LNCAP (cell line): ENCODE measurements around the gene GFOD1.

Source experiments
- CTCF ChIP-seq: fragments of 450-650 bp; IDR thresholded peaks from 2 replicates; pipeline ENCODE4 v1.5.1; 2017; ENCODE audit warnings: mild to moderate bottlenecking

Gene GFOD1

GRCh38 chr6:13357551-13358075 is 129.8 kb downstream of the GFOD1 start:
- no peak for TF ChIP-seq CTCF

GRCh38 chr6:13355999-13356785 is 131.2 kb downstream of the GFOD1 start:
- no peak for TF ChIP-seq CTCF

- no peak for TF ChIP-seq CTCF
Observed at GRCh38 chr6:13355043-13355945, 132.1 kb downstream of the GFOD1 start.

GRCh38 chr6:13354331-13355042 is 132.9 kb downstream of the GFOD1 start:
- TF ChIP-seq CTCF, result no peak

GRCh38 chr6:13352165-13352564 is 135.2 kb downstream of the GFOD1 start:
- TF ChIP-seq CTCF, result no peak

- no peak for TF ChIP-seq CTCF
Observed at GRCh38 chr6:13351271-13351670, 136.1 kb downstream of the GFOD1 start.
